Liver (tissue), 3 donors: ENCODE data around the gene CHRM1.

Source experiments
- ATF3 ChIP-seq: IDR thresholded peaks from 2 replicates; pipeline ENCODE4 v1.6.1; 2016; ENCODE audit warnings: antibody characterized with exemption
- CTCF ChIP-seq: fragments of 150-350 bp; IDR thresholded peaks from 2 replicates; pipeline ENCODE4 v1.5.1; 2017; ENCODE audit warnings: improper control_type of control experiment, low read depth, low read length; ENCODE audit not compliant: missing input control
- GABPA ChIP-seq, 2 donors: IDR thresholded peaks in 1 of 2; conservative IDR thresholded peaks in 1 of 2; 2 replicates each; pipeline ENCODE4 v1.6.1; 2016; ENCODE audit warnings: antibody characterized with exemption in 2 of 2, mild to moderate bottlenecking in 1 of 2, moderate library complexity in 1 of 2
- RAD21 ChIP-seq, 2 donors: IDR thresholded peaks; 2 replicates each; pipeline ENCODE4 v1.6.1; 2016; ENCODE audit warnings: antibody characterized with exemption in 2 of 2, mild to moderate bottlenecking in 2 of 2
- REST ChIP-seq: IDR thresholded peaks from 2 replicates; pipeline ENCODE4 v1.6.1; 2016; ENCODE audit warnings: antibody characterized with exemption, mild to moderate bottlenecking
- SP1 ChIP-seq: IDR thresholded peaks from 2 replicates; pipeline ENCODE4 v1.6.1; 2018; ENCODE audit warnings: antibody characterized with exemption, mild to moderate bottlenecking
- donor health status: healthy.
- donor health status: healthy.

- TF ChIP-seq CTCF, result no peak
- TF ChIP-seq GABPA (IDR thresholded peaks at IDR 0.05 in 1 of 2, conservative IDR thresholded peaks at IDR 0.05 in 1 of 2), result no peak
- TF ChIP-seq SP1, result no peak
- no peak for TF ChIP-seq RAD21 (IDR thresholded peaks at IDR 0.05)
- TF ChIP-seq REST, result no peak
- TF ChIP-seq ATF3, result no peak
Observed at GRCh38 chr11:62902932-62903331, 18.2 kb downstream of the CHRM1 start.
